Lung (tissue), 12 donors: ENCODE data around the gene ID4. TPM values are rescaled to one million over a fixed set of nuclear protein-coding genes. Genes with fewer than 3 reads are reported as not detected.

ENCODE experiments used
- ATAC-seq: fragments of 200-7000 bp; cut with Tn5 transposase; one replicate; pipeline ENCODE4 v1.9.1; 2020; ENCODE audit warnings: moderate number of reproducible peaks; ENCODE audit not compliant: insufficient read depth, low FRiP score
- DNase-seq, 3 donors: peaks; one replicate each; pipeline ENCODE4 v3.0.0-alpha.2; 2013 to 2017
- H3K27ac ChIP-seq, 2 donors: one replicate each; pipeline ENCODE4 v1.5.1; 2013; ENCODE audit warnings: mild to moderate bottlenecking in 2 of 2, moderate library complexity in 2 of 2, control low read depth in 1 of 2, inconsistent platforms in 1 of 2, low read depth in 1 of 2, low read length in 1 of 2
- H3K27me3 ChIP-seq, 3 donors: one replicate each; pipeline ENCODE4 v1.5.1; 2013; ENCODE audit warnings: low read length in 2 of 3; ENCODE audit not compliant: control insufficient read depth in 3 of 3, insufficient read depth in 3 of 3
- H3K36me3 ChIP-seq, 4 donors: one replicate each; pipeline ENCODE4 v1.5.1; 2013; ENCODE audit warnings: low read length in 4 of 4, mild to moderate bottlenecking in 1 of 4, moderate library complexity in 1 of 4; ENCODE audit not compliant: control insufficient read depth in 4 of 4, insufficient read depth in 4 of 4
- H3K4me1 ChIP-seq, 5 donors: one replicate each; pipeline ENCODE4 v1.5.1; 2013; ENCODE audit warnings: low read length in 5 of 5, mild to moderate bottlenecking in 2 of 5, moderate library complexity in 1 of 5; ENCODE audit not compliant: control insufficient read depth in 5 of 5, insufficient read depth in 5 of 5
- H3K4me3 ChIP-seq: one replicate; pipeline ENCODE4 v1.5.1; 2013; ENCODE audit warnings: mild to moderate bottlenecking, control low read depth, moderate library complexity
- H3K9ac ChIP-seq, 2 donors: one replicate each; pipeline ENCODE4 v1.5.1; 2013; ENCODE audit warnings: low read length in 2 of 2, control low read depth in 1 of 2; ENCODE audit not compliant: insufficient read depth in 1 of 2
- H3K9me3 ChIP-seq, 4 donors: one replicate each; pipeline ENCODE4 v1.5.1; 2013; ENCODE audit warnings: low read length in 3 of 4, mild to moderate bottlenecking in 1 of 4, moderate library complexity in 1 of 4; ENCODE audit not compliant: control insufficient read depth in 4 of 4, insufficient read depth in 3 of 4
- CTCF ChIP-seq: IDR thresholded peaks from 2 replicates; pipeline ENCODE4 v1.5.1; 2012; ENCODE audit warnings: mild to moderate bottlenecking; ENCODE audit errors: control extremely low read depth, extremely low read depth
- WGBS, 2 donors: extraction: QIAGEN DNeasy Blood & Tissue Kit; methylation state at CpG; one replicate each; pipeline ENCODE4 v1.1.7; 2013; 5-methylcytosine and 5-hydroxymethylcytosine counted together
- polyA plus RNA-seq, 2 donors: library from polyadenylated mRNA; stranded (reverse); fragments of 200-250 nt; gene quantifications; one replicate each; pipeline ENCODE4 v1.2.1, GENCODE V29; 2013
- total RNA-seq, 2 donors: library from RNA; depleted of rRNA in 1 of 2; stranded (reverse); fragments of >200 nt in 1 of 2; gene quantifications; one replicate each; pipeline ENCODE4 v1.2.1, GENCODE V29; 2014 to 2021
- donor health status: control.
- donor health status: control.
- donor health status: Bipolar disorder and iron deficiency.
- donor health status: healthy.
- donor health status: DM: yes; HTN: yes; CAD: no.

The ID4 gene
- total and polyA plus RNA-seq, 4 donors = 23.9 to 66.5 (median 39.2) TPM

GRCh38 chr6:19849196-19849595, 12.0 kb downstream of the ID4 start:
- H3K9ac ChIP-seq = no peak overlapping the region
- H3K4me1 ChIP-seq = peaks cover 0 to 30% (median 16%) of the 10 kb centered on the region in 5 donors
- 68 to 70% methylated on average over 3 of the region's 3 CpGs for WGBS, 2 donors
- H3K36me3 ChIP-seq = no peaks in the 10 kb centered on the region
- no peaks in the 10 kb centered on the region for H3K27me3 ChIP-seq
- no peak overlapping the region for H3K4me3 ChIP-seq
- H3K9me3 ChIP-seq = no peaks in the 10 kb centered on the region
- H3K27ac ChIP-seq = no peak overlapping the region
- no peak for DNase-seq
- ATAC-seq = no peak
- TF ChIP-seq CTCF = no peak

- Histone ChIP-seq H3K9ac (no peak overlapping the region), H3K4me3 (no peak overlapping the region), H3K36me3 (no peaks in the 10 kb centered on the region), H3K4me1 (peaks cover 0 to 26% (median 12%) of the 10 kb centered on the region in 5 donors), H3K9me3 (no peaks in the 10 kb centered on the region), H3K27me3 (no peaks in the 10 kb centered on the region), H3K27ac (no peak overlapping the region)
- TF ChIP-seq CTCF = no peak
- ATAC-seq (no peak), DNase-seq (no peak)
- WGBS, 2 donors = 87 to 91% methylated on average over 4 of the region's 4 CpGs
These were observed 12.6 kb downstream of the ID4 start for GRCh38 chr6:19849755-19850154.

GRCh38 chr6:19851241-19852089, 14.3 kb downstream of the ID4 start:
- ATAC-seq (peak; percentile 88), DNase-seq (peak; percentile 73 to 92 (median 87))
- H3K27ac ChIP-seq = peak overlapping the region in 1 of 2 donors; percentile 29
- 32 to 40% methylated on average over 10 of the region's 10 CpGs for WGBS, 2 donors
- no peaks in the 10 kb centered on the region for H3K27me3 ChIP-seq
- H3K4me1 ChIP-seq = peaks cover 0 to 17% (median 3%) of the 10 kb centered on the region in 5 donors
- H3K36me3 ChIP-seq = no peaks in the 10 kb centered on the region
- no peak overlapping the region for H3K4me3 ChIP-seq
- H3K9me3 ChIP-seq = no peaks in the 10 kb centered on the region
- peak; percentile 59 for TF ChIP-seq CTCF
- H3K9ac ChIP-seq = peak overlapping the region in 1 of 2 donors; percentile 24
